GM13977 (cell line): ENCODE measurements around the gene SLC37A1.

Source experiments
- DNase-seq: peaks from one replicate; pipeline ENCODE4 v3.0.0; 2012; ENCODE audit warnings: low spot score
- CTCF ChIP-seq: IDR thresholded peaks from 2 replicates; pipeline ENCODE4 v1.5.1; 2012; ENCODE audit warnings: mild to moderate bottlenecking, control low read depth; ENCODE audit not compliant: insufficient read depth; ENCODE audit errors: extremely low read depth, missing control alignments
- in situ Hi-C: fragments of 300-500 bp; cut with MboI; formaldehyde crosslinking; loops from one replicate; pipeline ENCODE4 v1.12.0; 2022; ENCODE audit warnings: low sequenced_read_pairs, low pct_unique_long_range_greater_than_20kb, mixed read lengths, inconsistent platforms; ENCODE audit not compliant: unreplicated experiment

Gene SLC37A1

DNA sequence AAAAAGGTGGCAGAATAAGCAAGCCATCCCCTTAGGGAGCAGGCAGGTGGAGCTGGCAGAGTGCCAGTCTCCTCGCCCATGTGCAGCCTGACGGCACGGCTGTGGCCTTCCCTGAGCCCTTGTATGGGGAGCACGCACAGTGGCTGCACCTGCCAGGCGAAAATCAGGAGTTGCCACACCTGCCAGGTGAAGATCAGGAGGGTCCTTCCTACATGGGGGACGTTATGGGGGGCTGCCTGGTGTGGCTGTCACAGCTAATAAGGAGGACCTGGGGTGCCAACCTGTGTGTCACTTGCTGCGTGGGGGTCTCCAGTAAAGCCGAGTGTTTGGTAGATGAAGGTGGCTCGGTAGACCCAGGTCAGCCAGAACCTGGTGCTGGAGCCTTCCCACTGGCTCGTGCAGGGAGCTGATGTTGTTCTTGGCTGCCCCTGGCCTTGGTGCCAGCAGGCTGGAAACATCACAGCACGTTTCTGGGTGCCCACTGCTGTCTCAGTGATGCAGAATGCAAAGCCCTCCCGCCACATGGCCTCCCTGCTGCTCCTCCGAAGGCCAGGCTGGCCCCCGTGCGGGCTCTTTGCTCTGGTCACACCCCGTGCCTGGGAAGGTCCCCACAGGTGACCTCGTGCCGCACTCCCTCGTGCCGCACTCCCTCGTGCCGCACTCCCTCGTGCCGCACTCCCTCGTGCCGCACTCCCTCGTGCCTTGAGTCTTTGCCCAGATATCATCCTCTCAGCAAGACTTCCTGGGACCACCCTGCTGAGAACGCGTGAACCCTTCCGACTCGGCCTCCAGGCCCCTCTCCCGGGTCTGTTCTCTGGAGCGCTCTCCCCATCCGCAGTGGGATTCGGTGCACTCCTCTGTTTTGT is 55.4 kb downstream of the SLC37A1 start:
- no peak for TF ChIP-seq CTCF
- in situ Hi-C loops = no loop called here
- DNase-seq = no peak

- no peak for DNase-seq
- no peak for TF ChIP-seq CTCF
- in situ Hi-C loops = no loop called here
These were observed 56.2 kb downstream of the SLC37A1 start for GRCh38 chr21:42569732-42570301.

DNA sequence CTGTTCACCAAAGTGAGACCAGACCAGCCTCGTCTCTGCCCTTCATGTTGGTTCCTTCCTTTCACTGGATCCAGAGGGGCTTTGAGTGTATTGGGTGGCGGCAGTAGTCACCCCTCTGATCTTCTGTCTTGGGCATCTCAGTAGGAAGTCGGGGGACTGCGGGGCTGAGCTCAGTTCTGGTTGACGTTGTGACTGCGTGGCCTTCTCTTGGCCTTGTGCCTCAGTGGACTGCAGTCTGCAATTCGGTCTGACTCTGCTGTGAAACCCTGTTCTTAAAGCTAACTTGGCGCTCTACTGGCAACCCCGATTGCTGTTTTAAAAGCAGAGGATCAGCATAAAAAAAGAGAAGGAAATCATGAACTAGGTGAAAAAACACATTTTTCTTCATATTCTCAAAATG is 56.7 kb downstream of the SLC37A1 start:
- in situ Hi-C loops = no loop called here
- TF ChIP-seq CTCF = no peak
- DNase-seq = no peak

DNA sequence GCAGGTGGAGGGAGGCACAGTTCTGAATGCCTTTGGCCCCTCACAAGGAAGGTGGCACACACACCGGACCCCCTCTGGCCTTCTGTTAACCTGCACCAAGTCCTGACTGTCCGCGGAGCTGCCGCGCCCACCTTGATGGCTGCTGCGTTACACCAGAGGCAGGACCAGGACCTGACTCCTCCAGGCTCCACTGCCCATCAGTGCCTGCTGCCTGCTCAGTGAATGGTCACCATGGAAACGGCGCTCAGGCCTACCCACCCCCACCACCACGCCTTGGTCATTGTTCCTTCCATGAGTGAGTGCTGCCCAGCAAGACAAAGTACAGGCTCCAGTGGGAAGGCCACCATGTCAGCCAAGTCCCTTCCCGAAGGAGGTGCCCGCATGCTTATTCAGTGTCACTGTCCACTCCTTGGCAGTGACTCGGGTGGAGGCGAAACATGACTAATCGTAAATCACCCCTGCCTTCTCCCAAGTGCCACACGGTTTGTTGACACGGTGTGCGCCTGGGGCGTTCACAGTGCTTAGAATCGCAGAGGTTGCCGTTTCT is 57.3 kb downstream of the SLC37A1 start:
- in situ Hi-C loops = no loop called here
- DNase-seq = no peak
- no peak for TF ChIP-seq CTCF

DNA sequence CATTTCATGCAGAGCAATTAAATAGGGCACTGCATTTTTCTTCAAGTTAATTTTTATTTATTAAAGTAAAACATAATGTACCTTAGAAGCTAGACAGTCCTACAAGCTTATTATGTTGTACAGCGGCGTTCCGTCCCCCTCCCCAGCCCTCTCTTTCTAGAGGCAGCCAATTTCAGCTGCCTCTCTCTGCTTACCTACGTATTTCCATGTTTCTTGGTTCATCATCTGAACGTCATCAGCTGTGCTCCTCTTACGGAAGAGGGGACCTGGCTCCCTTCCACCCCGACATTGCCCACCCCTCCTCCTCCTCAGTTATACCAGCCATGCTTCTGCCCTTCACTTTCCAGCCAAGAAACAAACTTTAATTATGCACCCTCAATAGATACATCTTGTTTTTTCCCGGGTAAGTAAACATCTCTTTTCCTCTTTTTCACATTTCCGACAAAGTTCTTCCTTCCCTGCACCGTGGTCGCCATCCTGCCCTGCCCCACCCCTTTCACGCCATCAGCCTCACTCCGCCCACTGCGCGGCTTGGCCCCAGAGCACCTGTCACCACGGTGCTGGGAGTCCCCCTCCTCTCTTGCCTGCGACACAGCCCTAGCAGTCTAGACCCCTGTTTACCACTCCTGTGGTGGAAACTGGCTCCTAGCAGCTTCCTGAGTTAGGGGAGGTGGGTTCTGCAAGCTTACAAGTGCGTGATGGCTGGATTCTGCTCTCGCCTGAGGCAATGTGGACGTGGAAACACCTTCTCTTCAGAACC is 57.9 kb downstream of the SLC37A1 start:
- DNase-seq = no peak
- in situ Hi-C loops = no loop called here
- no peak for TF ChIP-seq CTCF

- in situ Hi-C loops = no loop called here
- no peak for DNase-seq
- no peak for TF ChIP-seq CTCF
These were observed 59.3 kb downstream of the SLC37A1 start for GRCh38 chr21:42572906-42573495.
